IMR-90 (cell line): ENCODE data around the gene C1orf141.

ENCODE experiments used
- BHLHE40 ChIP-seq: fragments of 150-350 bp; IDR thresholded peaks from 2 replicates; pipeline ENCODE4 v1.6.1; 2016; ENCODE audit warnings: mild to moderate bottlenecking, low read depth, low read length
- CHD1 ChIP-seq: IDR thresholded peaks from 2 replicates; pipeline ENCODE4 v1.6.1; 2012; ENCODE audit warnings: low read depth, low read length, improper control_type of control experiment
- CTCF ChIP-seq: conservative IDR thresholded peaks from 2 replicates; pipeline ENCODE4 v1.5.1; 2012; ENCODE audit warnings: mild to moderate bottlenecking, low read depth, low read length, improper control_type of control experiment
- MAFK ChIP-seq: IDR thresholded peaks from 2 replicates; pipeline ENCODE4 v1.6.1; 2012; ENCODE audit warnings: low read depth, low read length, improper control_type of control experiment
- POLR2A ChIP-seq: IDR thresholded peaks from 2 replicates; pipeline ENCODE4 v1.6.1; 2012; ENCODE audit warnings: mild to moderate bottlenecking, low read depth, low read length
- RAD21 ChIP-seq: IDR thresholded peaks from 2 replicates; pipeline ENCODE4 v1.6.1; 2012; ENCODE audit warnings: low read length, improper control_type of control experiment

- TF ChIP-seq POLR2A: no peak
- TF ChIP-seq CTCF: no peak
- no peak for TF ChIP-seq BHLHE40
- no peak for TF ChIP-seq RAD21
- TF ChIP-seq MAFK: no peak
- no peak for TF ChIP-seq CHD1
These were observed 584 bp upstream of the C1orf141 start for GRCh38 chr1:67135354-67135753.
